RPMI7951 (cell line): ENCODE measurements around the gene USP37. TPM values are rescaled to one million over a fixed set of nuclear protein-coding genes. Genes with fewer than 3 reads are reported as not detected.

Experiments
- DNase-seq: peaks from one replicate; pipeline ENCODE4 v3.0.0-alpha.2; 2012; ENCODE audit warnings: low read depth
- total RNA-seq: library from RNA; depleted of rRNA; stranded (reverse); fragments of >200 nt; shearing (Covaris generic); gene quantifications from 2 replicates; pipeline ENCODE4 v1.2.3, GENCODE V29; 2014

The USP37 gene
- total RNA-seq, 1 experiment from 2014 or later = 12.0 TPM

DNA sequence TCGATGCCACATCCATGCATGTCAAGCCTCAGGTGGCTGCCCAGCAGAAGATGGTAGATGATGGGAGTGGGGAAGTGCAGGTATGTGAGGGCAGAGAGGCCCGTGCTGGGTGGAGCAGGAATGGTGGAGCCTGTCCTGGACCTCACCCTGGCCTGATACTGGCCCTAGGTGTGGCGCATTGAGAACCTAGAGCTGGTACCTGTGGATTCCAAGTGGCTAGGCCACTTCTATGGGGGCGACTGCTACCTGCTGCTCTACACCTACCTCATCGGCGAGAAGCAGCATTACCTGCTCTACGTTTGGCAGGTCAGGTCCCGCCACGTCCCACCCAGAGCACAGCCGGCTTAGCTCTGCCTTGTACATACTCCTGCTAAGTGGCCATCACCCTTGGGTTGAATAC lies 136.3 kb downstream of the USP37 start:
- no peak for DNase-seq

DNA sequence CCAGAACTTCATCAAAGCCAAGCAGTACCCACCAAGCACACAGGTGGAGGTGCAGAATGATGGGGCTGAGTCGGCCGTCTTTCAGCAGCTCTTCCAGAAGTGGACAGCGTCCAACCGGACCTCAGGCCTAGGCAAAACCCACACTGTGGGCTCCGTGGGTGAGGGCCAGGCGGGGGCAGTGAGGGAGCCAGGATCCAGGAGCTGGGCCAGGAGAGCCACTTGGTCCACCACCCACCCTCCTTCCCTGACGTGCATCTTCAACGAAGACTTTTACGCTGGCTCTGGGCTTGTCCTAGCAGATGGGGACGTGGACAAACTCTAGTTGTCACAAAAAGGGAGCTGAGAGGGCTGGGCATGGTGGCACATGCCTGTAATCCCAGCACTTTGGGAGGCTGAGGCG lies 137.4 kb downstream of the USP37 start:
- DNase-seq = no peak

DNA sequence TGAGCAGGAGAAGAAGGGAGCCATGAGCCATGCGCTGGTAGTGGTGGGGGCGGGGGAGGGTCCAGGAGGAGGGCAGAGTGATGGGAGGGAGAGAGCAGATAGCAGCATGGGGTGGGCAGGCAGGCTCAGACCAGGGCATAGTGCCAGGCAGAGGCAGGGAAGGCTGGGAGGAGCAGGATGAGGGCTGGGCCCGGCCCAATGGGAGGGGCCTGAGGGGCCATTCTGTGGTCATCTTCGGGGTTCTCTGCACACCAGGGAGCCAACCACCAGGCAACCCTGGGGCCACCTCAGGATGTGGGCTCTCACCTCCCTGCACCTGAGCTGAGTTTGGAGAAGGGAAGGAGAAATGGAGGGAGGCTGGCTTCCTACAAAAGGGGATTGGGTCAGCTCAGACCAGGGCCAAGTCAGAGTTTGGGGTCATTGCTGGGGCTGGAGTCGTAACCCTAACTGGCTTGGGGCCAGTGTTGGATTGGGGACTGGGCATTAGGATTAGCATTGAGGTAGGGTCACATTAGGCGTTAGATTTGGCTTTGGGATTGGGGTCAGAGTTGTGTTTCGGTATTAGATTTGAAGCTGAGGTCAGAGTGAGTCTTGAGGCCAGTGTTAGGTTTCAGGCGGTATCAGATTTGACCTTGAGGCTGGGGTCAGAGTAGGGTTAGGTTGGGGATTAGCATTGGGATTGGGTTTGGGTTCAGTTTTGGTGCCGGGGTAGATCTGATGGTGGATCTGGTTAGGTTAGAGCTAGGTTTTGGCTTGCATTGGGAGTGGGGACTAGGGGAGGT lies 138.0 kb downstream of the USP37 start:
- no peak for DNase-seq

DNA sequence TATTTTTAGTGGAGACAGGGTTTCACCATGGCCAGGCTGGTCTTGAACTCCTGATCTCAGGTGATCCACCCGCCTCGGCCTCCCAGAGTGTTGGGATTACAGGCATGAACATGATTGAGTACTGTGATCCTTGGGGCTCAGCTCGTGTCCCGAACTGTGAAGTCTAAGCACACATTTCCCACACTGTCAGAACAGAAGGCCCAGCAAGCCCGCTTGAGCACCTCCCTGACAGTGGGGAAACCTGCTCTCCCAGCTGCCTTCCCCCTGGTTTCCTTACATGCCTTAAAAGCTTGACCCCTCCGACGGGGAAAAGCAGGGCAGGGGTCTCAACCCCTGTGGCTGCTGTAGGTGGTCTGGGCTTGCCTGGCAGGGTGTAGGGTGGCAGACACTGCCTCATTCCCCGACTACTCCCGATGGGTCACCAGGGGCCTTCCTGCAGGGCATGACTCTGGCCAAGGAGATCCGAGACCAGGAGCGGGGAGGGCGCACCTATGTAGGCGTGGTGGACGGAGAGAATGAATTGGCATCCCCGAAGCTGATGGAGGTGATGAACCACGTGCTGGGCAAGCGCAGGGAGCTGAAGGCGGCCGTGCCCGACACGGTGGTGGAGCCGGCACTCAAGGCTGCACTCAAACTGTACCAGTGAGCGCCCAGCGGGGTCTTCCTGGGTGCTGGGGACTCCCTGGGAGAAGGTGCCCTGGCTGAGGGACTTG lies 139.1 kb downstream of the USP37 start:
- DNase-seq = no peak

DNA sequence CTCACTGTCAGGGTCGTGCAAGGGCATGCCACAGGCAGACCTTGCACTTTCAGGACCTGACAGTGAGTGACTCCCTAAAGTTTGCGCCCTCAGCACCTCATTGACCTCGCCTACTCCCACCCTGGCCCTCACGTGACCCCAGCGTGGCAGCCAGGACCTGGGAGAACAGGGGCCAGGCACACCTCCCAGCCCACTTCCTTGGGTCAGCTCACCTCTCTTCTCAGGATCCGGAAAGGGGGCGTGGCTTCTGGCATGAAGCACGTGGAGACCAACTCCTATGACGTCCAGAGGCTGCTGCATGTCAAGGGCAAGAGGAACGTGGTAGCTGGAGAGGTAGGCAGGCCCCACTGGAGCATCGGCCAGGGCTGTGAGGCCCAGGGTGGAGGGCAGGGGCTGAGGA lies 140.4 kb downstream of the USP37 start:
- no peak for DNase-seq

DNA sequence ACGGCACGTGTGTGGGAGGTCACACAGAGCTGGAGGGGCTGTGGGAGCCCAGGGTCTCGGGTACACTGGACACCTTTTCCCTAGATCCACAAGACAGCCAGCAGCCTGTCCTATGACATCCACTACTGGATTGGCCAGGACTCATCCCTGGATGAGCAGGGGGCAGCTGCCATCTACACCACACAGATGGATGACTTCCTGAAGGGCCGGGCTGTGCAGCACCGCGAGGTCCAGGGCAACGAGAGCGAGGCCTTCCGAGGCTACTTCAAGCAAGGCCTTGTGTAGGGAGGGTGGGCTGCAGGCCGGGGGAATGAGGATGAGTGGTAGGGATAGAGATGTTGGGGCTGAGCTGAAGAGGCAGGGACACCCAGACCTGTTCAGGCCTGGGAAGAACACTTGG lies 142.6 kb downstream of the USP37 start:
- DNase-seq = no peak

DNA sequence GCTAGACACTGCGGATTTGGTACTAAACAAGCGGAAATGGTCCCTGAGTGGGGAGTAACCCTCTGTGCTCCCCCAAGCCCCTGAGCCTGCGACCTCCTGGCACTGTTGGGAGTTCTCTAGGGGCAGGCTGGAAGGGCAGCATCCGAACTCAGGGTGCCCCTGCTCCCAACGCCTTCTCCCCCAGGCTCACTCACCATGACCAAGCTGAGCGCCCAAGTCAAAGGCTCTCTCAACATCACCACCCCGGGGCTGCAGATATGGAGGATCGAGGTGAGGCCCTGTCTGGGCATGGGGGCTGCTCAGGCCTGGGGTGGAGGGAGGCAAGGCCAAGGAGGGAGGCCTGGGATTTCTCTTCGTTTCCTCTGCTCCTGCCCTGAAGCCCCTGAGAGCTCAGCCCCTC lies 144.6 kb downstream of the USP37 start:
- DNase-seq = no peak

DNA sequence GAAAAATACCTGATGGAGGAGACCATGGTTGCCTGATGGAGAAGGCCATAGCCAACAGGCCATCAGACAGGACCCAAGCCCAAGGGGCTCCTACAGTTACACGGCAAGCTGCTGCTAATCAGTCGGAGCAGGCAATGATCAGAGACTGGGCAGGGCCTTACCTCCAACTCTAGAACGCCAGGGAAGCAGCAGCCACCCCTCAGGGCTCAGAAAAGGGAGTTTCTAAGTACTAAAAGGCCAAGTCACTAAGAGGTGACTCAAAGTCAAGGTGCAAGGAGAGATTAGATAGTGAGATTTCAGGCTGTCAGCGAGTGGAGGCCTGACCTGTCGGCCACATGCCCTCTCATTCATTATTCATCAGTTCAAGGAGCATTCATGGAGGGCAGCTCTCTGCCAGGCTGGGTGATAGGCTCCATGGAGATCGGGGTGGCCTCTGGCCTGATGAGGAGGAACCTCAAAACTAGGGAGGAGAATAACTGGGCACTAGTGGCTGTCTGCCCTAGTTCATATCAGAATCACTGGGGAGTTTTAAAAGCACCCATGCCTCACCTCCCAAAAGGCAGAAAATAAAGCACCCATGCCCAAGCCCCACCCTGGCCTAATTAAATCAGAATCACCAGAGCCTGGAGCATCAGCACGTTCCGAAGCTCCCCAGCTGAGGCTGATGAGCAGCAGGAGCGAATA lies 145.6 kb downstream of the USP37 start:
- no peak for DNase-seq

DNA sequence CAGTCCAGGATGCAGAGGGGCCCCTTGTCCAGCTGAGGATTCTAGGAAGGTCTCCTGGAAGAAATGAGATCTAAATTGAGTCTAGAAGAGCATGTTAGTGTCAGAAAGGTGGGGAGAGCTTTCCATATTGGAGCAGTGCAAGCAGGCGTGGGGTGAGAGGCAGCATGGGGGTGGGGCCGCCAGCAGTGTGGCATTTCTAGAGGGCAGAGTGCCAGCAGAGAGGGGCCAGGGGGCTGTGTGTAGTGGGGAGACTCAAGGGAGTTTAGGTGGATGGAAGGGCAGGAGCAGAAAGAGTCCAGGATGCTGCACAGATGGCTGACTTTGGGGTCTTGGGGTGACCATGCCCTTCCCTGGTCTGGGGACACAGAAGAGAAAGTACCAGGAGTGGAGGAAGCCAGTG lies 147.1 kb downstream of the USP37 start:
- DNase-seq = no peak

DNA sequence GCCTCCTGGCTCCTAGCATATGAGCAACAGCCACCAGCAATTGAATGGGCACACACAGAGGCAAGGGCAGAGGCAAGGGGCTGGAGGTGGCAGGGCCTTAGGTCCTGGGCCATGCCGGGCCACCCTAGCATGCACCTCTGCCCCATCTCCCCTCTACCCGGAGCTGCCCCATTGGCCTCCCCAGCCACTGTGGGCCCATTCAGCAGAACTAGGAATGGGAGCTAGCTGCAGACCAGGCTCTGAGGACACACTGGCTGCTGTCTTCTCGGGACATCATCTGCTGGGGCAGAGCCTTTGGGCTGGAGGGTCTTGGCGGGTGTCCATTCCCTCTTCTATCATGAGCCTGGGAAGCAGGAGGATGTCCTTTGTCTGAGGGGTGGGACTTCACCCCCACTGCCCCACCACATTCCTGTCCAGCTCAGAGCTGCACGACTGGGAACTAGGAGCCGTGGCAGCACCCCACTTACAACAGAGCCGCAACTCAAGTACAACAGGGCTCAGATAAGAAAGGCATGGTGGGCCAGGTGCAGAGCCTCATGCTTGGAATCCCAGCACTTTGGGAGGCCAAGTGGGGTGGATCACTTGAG lies 148.4 kb downstream of the USP37 start:
- DNase-seq = no peak

DNA sequence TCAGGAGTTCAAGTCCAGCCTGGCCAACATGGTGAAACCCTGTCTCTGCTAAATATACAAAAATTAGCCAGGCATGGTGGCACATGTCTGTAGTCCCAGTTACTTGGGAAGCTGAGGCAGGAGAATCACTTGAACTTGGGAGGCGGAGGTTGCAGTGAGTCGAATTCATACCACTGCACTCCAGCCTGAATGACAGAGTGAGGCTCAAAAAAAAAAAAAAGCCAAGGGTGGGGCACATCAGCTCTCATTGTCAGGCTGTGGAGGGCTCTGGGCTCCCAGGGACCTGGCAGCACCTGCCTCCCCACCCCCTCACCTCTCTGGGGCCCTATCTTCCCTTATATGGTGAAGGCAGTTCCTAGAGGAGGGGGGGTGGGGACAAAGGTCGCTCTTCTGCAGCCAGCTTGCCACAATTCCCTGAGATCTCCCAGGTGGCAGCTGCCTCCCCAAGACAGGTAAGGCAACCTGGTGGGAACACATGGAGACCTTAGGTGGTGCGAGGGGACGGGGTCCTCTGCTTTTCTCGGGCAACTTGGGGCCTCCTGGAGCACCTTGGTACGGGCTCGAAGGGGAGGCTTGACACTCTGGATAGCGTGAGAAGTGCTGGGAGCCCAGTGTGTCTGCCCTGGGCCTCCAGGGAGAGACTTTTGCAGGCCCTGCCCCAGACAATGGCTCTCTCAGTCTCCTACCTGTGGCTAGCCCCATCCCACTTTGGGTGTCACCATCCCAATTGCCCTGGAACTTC lies 149.3 kb downstream of the USP37 start, which contains the start of gene VIL1:
Gene VIL1, plus strand, starts transcription at position 407 of the 742 bp plus-strand sequence. CDS start 4,656 bp downstream, outside the sequence.
- DNase-seq = no peak

DNA sequence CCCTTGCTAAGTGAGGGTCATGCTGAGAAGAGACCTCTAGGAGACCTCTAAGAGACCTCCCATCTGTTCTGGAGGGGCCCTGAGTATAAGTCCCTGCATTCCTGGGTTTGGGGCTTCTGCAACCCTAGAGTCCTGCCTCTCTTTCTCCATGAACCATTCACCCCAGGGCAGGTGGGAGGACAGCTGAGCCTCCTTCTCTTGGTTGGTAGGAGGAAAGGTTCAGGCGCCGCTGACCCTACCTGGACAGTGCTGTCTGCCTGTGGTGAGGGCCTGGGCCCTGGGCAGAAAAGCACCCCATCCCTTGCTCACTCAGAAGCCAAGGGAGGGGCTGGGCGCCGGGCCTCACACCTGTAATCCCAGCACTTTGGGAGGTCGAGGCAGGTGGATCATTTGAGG lies 149.8 kb downstream of the USP37 start:
- no peak for DNase-seq

DNA sequence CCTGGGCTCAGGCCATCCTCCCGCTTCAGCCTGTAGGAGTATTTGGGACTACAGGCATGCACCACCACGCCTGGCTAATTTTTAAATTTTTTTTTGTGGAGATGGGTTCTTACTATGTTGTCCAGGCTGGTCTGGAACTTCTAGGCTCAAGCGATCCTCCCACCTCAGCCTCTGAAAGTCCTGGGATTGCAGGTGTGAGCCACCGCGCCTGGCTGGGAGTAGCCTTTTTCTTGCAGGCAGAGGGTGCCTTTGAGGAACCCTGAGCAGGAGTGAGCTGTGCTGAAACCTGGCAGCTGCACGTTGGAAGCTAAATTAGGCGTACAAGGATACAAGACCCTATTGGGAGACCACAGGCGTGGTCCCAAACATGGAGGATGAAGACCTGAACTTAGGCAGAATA lies 160.4 kb downstream of the USP37 start:
- no peak for DNase-seq

DNA sequence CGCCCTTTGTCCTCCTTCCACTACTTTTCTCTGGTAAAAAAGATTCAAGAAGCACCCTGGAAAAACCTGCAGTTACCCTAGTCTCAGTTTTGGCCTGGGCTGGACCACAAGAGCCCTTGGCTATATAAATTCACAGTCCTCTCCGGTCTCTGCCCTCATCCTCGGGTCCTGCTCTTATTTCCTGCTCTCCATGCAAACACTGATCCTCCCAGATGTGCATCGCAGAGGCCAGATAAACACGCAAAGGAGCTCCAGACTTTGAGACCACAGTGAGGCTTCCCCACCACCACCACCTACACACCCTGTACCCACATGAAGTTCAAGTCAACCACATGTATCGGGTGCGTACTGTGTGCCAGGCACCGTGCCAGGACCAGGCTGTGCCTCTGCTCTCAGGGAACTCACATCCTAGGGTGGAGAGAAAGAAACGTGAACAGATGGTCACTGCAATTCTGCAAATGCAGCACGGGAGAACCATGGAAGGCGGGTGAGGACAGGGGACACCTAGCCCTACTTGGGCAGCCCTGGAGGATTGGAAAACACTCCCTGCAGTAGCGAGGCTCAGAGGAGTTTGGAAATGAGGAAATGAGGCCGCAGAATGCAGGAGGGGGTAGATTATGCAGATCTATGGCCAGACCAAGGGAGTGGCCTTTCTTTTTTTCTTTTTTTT lies 161.1 kb downstream of the USP37 start:
- peak; percentile 83 for DNase-seq

DNA sequence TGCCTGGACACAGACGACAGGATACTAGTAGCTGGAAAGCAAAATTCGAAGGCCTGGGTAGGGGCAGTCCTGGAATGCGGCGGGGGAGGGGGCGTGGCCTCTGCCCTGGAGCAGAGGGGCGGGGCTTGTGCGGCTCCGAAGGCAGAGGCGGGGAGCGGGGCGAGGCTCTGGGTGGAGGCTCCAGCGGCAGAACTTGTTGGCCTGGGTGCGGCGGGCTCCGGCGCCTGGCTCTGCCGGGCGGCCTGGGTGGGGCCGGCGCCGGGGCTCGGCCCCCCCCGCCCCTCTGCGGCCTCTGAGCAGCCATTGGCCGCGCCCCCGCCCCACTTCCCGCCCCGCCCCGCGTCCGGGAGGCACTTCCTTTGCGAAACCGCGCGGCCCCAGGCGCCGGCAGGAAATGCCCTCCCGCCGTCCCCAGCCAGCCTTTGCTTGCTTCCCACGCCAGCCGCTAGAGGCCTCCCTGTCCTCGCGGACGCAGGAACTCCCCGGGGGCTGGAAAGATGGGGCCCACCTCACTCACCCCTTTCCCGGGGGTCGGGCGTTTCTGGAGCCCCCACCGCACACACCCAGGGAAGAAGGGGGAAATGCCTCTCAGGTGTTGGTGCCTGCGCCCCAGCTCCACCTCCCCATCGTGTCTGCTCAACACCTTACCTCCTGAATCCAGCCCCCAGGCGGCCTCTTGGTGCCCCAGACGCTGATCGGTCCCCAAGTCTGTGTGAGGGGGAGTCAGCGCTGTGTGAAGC lies 161.8 kb downstream of the USP37 start:
- peak; percentile 95 for DNase-seq

DNA sequence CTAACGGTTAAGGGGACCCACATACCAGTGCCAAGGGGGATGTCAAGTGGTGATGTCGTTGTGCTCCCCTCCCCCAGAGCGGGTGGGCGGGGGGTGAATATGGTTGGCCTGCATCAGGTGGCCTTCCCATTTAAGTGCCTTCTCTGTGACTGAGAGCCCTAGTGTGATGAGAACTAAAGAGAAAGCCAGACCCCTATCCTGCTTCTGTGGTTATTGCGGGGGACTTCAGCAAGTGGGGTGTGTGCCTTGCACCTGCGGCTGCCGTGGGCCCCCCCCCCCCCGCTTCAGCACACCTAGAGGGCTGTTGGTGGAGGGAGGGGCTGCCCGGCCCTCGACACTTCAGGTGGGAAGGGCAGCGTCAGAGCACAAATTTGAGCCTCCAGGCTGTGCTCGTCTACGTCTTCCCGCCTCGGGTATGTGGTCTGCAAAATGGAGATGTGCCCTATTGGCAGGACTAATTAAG lies 162.4 kb downstream of the USP37 start:
- peak; percentile 20 for DNase-seq

DNA sequence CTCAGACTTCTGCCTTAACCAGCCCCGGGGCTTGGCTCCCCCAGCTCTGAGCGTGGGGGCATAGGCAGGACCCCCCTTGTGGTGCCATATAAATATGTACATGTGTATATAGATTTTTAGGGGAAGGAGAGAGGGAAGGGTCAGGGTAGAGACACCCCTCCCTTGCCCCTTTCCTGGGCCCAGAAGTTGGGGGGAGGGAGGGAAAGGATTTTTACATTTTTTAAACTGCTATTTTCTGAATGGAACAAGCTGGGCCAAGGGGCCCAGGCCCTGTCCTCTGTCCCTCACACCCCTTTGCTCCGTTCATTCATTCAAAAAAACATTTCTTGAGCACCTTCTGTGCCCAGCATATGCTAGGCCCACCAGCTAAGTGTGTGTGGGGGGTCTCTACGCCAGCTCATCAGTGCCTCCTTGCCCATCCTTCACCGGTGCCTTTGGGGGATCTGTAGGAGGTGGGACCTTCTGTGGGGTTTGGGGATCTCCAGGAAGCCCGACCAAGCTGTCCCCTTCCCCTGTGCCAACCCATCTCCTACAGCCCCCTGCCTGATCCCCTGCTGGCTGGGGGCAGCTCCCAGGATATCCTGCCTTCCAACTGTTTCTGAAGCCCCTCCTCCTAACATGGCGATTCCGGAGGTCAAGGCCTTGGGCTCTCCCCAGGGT lies 162.9 kb downstream of the USP37 start:
- DNase-seq = no peak

DNA sequence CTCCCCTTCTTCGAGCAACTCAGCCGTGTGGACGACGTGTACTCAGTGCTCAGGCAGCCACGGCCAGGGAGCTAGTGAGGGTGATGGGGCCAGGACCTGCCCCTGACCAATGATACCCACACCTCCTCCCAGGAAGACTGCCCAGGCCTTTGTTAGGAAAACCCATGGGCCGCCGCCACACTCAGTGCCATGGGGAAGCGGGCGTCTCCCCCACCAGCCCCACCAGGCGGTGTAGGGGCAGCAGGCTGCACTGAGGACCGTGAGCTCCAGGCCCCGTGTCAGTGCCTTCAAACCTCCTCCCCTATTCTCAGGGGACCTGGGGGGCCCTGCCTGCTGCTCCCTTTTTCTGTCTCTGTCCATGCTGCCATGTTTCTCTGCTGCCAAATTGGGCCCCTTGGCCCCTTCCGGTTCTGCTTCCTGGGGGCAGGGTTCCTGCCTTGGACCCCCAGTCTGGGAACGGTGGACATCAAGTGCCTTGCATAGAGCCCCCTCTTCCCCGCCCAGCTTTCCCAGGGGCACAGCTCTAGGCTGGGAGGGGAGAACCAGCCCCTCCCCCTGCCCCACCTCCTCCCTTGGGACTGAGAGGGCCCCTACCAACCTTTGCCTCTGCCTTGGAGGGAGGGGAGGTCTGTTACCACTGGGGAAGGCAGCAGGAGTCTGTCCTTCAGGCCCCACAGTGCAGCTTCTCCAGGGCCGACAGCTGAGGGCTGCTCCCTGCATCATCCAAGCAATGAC lies 163.6 kb downstream of the USP37 start:
- no peak for DNase-seq

DNA sequence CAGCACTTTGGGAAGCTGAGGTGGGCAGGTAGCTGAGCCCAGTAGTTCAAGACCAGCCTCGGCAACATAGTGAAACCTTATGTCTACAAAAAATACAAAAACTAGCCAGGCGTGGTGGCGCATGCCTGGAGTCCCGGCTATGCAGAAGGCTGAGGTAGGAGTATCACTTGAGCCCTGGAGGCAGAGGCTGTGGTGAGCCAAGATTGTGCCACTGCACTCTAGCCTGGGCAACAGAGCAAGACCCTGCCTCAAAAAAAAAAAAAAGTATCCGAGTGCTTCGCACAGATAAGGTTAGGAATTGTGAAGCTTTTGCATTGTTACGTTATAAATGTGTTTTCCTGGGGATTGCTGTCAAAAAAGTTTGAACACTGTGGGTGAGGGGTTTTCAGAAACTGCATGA lies 164.3 kb downstream of the USP37 start:
- DNase-seq = no peak
